Activated CD4-positive, alpha-beta T cell treated with anti-CD3 and anti-CD28 coated beads for 48 hours (primary cell): ENCODE data around the gene SMC3.
"Not testable (repeated sequence)": the region's sequence is repeated elsewhere in the genome, so short reads cannot be mapped to it uniquely, and the experiment has no call there.

ENCODE experiments used
- DNase-seq: peaks from one replicate; pipeline ENCODE4 v3.0.0-alpha.2; 2020

The SMC3 gene

GRCh38 chr10:110591760-110592159 is 24.3 kb downstream of the SMC3 start:
- no peak for DNase-seq

GRCh38 chr10:110597476-110597875 is 30.0 kb downstream of the SMC3 start:
- no peak for DNase-seq

- DNase-seq, result peak; percentile 32
Measured at GRCh38 chr10:110600487-110601101, 33.1 kb downstream of the SMC3 start.

GRCh38 chr10:110601581-110601980 is 34.1 kb downstream of the SMC3 start:
- no peak for DNase-seq

GRCh38 chr10:110608087-110608486 is 40.6 kb downstream of the SMC3 start:
- no peak for DNase-seq

GRCh38 chr10:110609605-110610004 is 42.1 kb downstream of the SMC3 start:
- no peak for DNase-seq

- DNase-seq, result peak; percentile 61
Measured at GRCh38 chr10:110610308-110610774, 42.8 kb downstream of the SMC3 start.

- not testable (repeated sequence) for DNase-seq
Measured at GRCh38 chr10:110610781-110611180, 43.3 kb downstream of the SMC3 start.

- DNase-seq, result no peak
Measured at GRCh38 chr10:110612087-110612486, 44.6 kb downstream of the SMC3 start.

GRCh38 chr10:110612629-110613028 is 45.1 kb downstream of the SMC3 start:
- DNase-seq, result no peak

GRCh38 chr10:110613341-110613995 is 46.0 kb downstream of the SMC3 start:
- DNase-seq, result peak; percentile 62

GRCh38 chr10:110613996-110614495 is 46.6 kb downstream of the SMC3 start:
- DNase-seq, result no peak

- no peak for DNase-seq
Measured at GRCh38 chr10:110615057-110615747, 47.7 kb downstream of the SMC3 start.

GRCh38 chr10:110616493-110617033 is 49.1 kb downstream of the SMC3 start:
- DNase-seq, result no peak

GRCh38 chr10:110617425-110618229 is 50.1 kb downstream of the SMC3 start:
- peak; percentile 36 for DNase-seq

- DNase-seq, result peak; percentile 68
Measured at GRCh38 chr10:110618230-110618610, 50.7 kb downstream of the SMC3 start.

GRCh38 chr10:110619514-110620397 is 52.3 kb downstream of the SMC3 start:
- no peak for DNase-seq

- no peak for DNase-seq
Measured at GRCh38 chr10:110620398-110620719, 52.9 kb downstream of the SMC3 start.

GRCh38 chr10:110623316-110623715 is 55.8 kb downstream of the SMC3 start:
- DNase-seq, result not testable (repeated sequence)

- no peak for DNase-seq
Measured at GRCh38 chr10:110625356-110625894, 57.9 kb downstream of the SMC3 start.
